Muscle of leg (tissue), 11 donors: ENCODE measurements around the gene GPC6. TPM values are rescaled to one million over a fixed set of nuclear protein-coding genes. Genes with fewer than 3 reads are reported as not detected.

ENCODE experiments used
- DNase-seq: peaks from one replicate; pipeline ENCODE4 v3.0.0; 2013
- H3K27ac ChIP-seq: one replicate; pipeline ENCODE4 v1.5.1; 2013; ENCODE audit warnings: mild to moderate bottlenecking, low read length, control low read depth
- H3K27me3 ChIP-seq: one replicate; pipeline ENCODE4 v1.6.1; 2013; ENCODE audit warnings: low read length; ENCODE audit not compliant: control insufficient read depth, insufficient read depth
- H3K36me3 ChIP-seq: one replicate; pipeline ENCODE4 v1.6.1; 2013; ENCODE audit warnings: low read length; ENCODE audit not compliant: control insufficient read depth, insufficient read depth
- H3K4me1 ChIP-seq: one replicate; pipeline ENCODE4 v1.6.1; 2013; ENCODE audit warnings: low read length; ENCODE audit not compliant: control insufficient read depth, insufficient read depth
- H3K4me3 ChIP-seq: one replicate; pipeline ENCODE4 v1.5.1; 2013; ENCODE audit warnings: low read length, control low read depth
- H3K9me3 ChIP-seq: replicated peaks from 2 replicates; pipeline ENCODE4 v1.6.1; 2013; ENCODE audit warnings: low read depth, low read length; ENCODE audit not compliant: control insufficient read depth
- WGBS: methylation state at CpG from one replicate; pipeline ENCODE4 v1.1.5; 2013; ENCODE audit warnings: missing lambda C conversion rate; ENCODE audit not compliant: insufficient coverage; 5-methylcytosine and 5-hydroxymethylcytosine counted together
- polyA plus RNA-seq, 8 donors: library from polyadenylated mRNA; unstranded; fragments of 120-200 nt; gene quantifications; one replicate each; pipeline versions ENCODE4 v1.2.1 to v1.2.3, GENCODE V29; 2013; ENCODE audit warnings: inconsistent platforms in 1 of 8, low replicate concordance in 1 of 8; ENCODE audit not compliant: insufficient read length in 8 of 8, insufficient read depth in 1 of 8
- total RNA-seq: library from RNA; stranded (reverse); fragments of 120-200 nt; gene quantifications from one replicate; pipeline ENCODE4 v1.2.4, GENCODE V29; 2013

GPC6 gene
- total and polyA plus RNA-seq, 9 donors = 5.6 to 20.0 (median 9.9) TPM

DNA sequence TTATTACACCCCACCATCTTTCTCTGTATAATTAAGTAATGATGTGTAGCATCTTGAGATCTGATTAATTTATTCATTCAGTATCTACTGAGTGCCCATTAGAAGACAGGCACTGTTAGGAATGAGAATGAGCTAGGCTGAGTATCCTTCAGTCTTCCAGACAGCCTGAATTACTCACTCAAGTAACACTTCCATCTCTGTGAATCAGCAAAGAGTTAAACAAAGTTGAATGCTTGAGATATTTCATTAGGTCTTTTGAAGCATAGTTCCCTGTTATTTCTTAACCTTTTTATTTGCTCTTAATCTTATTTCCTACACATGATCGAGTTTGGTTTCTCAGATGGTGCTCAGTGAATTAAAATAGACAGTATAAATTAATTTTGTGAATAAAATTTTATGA, 839.1 kb downstream of the GPC6 start:
- no peaks in the 10 kb centered on the region for H3K4me1 ChIP-seq
- WGBS = no CpG with 5 or more reads among the region's 1 CpG

DNA sequence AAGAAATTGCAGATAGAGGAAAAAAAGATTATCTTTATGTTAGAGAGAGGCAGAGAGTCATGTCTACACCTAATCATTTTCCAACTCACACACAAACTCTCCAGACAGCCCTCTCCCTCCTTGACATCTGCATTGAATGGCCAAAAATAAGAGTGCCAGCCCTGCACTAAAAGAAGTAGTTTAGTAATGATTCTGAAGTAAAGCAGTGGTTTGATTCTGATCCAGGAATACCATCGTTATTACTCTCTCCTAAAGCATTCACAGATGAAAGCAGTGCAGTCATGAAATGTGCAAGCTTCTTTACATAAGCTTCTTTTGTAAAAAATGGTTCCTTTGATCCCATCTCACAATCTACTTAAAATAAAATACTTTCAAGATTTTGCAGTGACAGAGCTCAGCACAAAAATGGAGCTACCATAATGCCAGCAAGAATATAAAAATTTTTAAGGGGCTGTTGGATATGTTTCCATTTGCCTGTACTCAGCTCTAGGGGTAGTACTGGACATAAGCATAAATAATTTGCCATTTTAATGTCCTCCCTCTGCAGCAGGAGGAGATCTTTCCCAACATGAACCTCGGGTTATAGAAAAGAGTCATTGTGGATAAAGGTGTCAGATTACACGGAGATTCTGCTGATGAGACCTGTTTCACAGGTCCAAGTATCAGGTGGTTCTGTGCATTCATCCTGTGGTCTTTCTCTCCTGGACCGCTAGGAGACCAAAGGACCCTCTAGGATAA, 846.6 kb downstream of the GPC6 start:
- Histone ChIP-seq H3K4me1 (no peaks in the 10 kb centered on the region), H3K27ac (no peak overlapping the region), H3K4me3 (no peak overlapping the region), H3K27me3 (no peaks in the 10 kb centered on the region), H3K9me3 (no peaks in the 10 kb centered on the region), H3K36me3 (no peaks in the 10 kb centered on the region)
- DNase-seq = peak; percentile 7
- no CpG with 5 or more reads among the region's 4 CpGs for WGBS

More for the DNA sequence above, 839.1 kb downstream of the GPC6 start:
- Histone ChIP-seq H3K36me3 (no peaks in the 10 kb centered on the region), H3K4me3 (no peak overlapping the region), H3K9me3 (no peaks in the 10 kb centered on the region), H3K27ac (no peak overlapping the region), H3K27me3 (no peaks in the 10 kb centered on the region)
- no peak for DNase-seq

DNA sequence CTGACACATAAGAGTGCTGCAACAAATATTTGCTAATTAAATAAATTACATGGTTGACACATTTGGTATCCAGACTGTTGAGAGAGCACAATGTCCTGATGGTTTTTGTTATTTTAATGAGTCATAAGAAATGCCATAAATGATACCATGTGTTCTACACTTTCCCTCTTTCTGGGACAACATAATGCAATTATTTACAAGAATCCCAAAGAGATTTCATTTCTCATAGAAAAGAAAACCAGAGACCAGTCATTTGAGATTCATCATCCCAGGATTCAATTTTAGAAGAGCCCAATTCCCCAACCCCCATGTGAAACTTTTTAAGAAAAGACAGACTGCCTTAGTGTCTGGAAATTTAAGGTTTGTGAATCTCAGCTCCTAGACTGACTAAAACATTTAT, 853.3 kb downstream of the GPC6 start:
- DNase-seq = no peak
- Histone ChIP-seq H3K4me3 (no peak overlapping the region), H3K27ac (no peak overlapping the region), H3K9me3 (no peaks in the 10 kb centered on the region), H3K27me3 (no peaks in the 10 kb centered on the region), H3K4me1 (no peaks in the 10 kb centered on the region), H3K36me3 (no peaks in the 10 kb centered on the region)

DNA sequence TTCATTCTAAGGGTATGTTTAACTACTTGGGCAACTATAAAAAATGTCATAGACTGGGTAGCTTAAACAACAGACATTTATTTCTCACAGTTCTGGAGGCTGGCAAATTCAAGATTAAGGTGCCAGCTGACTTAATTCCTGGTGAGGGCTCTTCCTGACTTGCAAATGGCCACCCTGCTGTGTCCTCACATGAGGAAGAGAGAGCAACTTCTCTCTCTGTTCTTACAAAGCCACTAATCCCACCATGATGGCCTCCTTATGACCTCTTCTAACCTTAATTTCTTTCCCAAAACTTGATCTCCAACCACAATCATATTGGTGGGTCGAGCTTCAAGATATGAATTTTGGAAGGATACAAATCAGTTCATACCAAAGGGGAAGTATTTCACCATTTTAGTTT, 853.9 kb downstream of the GPC6 start:
- H3K4me3 ChIP-seq = no peak overlapping the region
- no peak for DNase-seq
- H3K36me3 ChIP-seq = no peaks in the 10 kb centered on the region
- no peak overlapping the region for H3K27ac ChIP-seq
- no peaks in the 10 kb centered on the region for H3K9me3 ChIP-seq
- WGBS = no CpG with 5 or more reads among the region's 1 CpG
- no peaks in the 10 kb centered on the region for H3K27me3 ChIP-seq
- no peaks in the 10 kb centered on the region for H3K4me1 ChIP-seq

DNA sequence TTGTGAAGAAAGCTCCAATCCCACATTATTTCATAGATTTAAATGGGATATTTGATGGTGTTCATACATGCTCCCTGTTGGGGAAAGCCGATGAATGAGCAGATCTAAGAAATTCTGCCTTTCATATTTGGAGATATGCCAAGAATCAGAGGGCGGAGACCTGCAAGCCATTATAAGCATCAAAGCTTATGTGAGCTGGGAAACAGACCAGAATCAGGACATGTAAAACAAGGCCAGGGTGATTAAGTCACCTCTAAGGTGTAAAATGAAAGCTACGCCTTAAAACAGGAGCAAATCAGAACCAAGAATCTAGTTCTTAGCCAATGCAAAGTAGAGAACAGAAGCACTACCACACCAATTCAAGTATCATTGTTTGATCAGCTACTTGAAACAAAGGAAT, 860.5 kb downstream of the GPC6 start:
- WGBS = 50% methylated on average over 1 of the region's 3 CpGs
- Histone ChIP-seq H3K4me3 (no peak overlapping the region), H3K27me3 (no peaks in the 10 kb centered on the region), H3K27ac (no peak overlapping the region), H3K9me3 (no peaks in the 10 kb centered on the region), H3K4me1 (no peaks in the 10 kb centered on the region), H3K36me3 (no peaks in the 10 kb centered on the region)
- DNase-seq = no peak

DNA sequence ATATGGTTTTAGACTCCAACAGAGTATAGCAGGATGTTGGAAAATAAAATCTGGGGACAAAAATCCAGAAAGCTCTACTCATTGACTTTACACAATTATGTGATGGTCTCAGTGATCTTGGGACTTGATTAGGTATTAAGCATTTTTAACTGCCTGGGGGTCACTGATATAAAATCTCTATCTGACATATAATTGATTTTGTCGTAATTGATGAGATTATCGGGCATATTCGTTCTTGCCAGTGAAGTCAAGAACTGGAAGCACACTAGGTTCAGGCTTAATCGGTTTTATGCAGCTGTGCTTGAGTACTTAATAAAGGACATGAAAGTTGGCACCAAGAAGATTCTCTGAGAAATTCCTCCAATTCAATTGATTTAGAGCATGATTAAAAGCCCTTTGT, 862.1 kb downstream of the GPC6 start:
- H3K27me3 ChIP-seq = no peaks in the 10 kb centered on the region
- H3K4me3 ChIP-seq = no peak overlapping the region
- 0% methylated on average over 1 of the region's 4 CpGs for WGBS
- no peaks in the 10 kb centered on the region for H3K36me3 ChIP-seq
- peaks cover 3% of the 10 kb centered on the region for H3K9me3 ChIP-seq
- DNase-seq = no peak
- H3K4me1 ChIP-seq = no peaks in the 10 kb centered on the region
- no peak overlapping the region for H3K27ac ChIP-seq

DNA sequence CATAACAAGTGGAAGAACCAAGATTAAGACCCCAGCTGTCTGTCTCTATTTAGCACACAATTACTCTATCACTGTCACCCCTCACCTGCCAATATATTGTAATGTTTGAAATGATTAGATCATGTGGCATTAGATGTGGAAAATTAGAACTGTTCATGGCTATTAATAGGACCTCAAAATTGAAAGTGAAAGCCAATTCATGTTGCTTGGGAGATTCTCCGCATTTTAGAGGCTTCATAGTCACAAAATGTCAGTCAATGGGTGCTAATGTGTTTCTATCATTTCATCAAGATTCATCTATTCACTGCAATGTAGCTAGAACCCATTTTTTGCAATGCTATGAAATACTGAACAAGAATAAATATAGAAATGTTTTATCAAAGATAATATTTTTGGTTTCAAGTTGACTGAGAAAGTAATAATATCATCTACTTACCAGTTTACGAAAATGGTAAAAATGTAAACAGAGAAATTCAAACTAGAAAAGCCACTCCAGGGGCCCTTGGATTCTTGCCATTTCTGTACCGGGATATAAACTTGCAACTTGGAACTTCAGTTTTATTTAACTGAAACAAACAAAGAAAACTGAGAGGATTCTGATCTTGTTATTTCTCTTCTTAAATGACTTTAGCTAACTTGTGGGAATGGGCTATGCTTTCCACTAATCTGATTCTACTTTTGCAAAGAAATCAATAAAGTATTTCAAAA, 864.3 kb downstream of the GPC6 start:
- DNase-seq = no peak
- peaks cover 3% of the 10 kb centered on the region for H3K9me3 ChIP-seq
- no peak overlapping the region for H3K4me3 ChIP-seq
- H3K36me3 ChIP-seq = no peaks in the 10 kb centered on the region
- H3K4me1 ChIP-seq = no peaks in the 10 kb centered on the region
- no peaks in the 10 kb centered on the region for H3K27me3 ChIP-seq
- no CpG with 5 or more reads among the region's 3 CpGs for WGBS
- no peak overlapping the region for H3K27ac ChIP-seq

DNA sequence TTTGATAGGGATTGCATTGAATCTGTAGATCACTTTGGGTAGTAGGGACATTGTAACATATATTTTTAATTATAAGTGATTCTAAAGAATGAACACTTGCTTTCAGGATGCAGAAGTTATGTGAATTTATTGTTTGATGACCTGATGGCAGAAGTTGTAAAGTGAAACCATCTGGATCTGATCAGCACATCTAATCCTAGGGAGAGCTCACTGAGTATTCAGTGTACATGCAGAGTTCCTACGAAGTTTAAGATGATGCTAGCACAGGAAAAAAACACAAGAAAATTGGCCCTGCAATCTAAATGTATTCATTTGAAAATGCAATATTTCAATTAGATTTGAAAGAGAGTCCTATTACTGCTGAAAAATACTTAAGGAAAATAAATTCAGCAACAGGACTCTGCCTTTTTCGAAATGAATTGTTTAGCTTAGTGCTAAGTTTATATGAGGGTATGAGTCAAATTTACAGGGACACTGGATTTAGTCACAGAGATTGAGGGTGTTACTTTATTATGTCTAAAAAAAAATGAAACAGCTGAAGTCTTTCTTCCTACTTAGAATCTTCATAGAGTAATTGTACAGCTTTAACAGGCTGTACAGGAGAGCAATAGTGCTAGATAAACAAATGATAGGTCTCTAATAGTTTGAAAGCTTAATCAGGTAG, 867.2 kb downstream of the GPC6 start:
- Histone ChIP-seq H3K9me3 (peaks cover 3% of the 10 kb centered on the region), H3K4me3 (no peak overlapping the region), H3K4me1 (no peaks in the 10 kb centered on the region), H3K36me3 (no peaks in the 10 kb centered on the region), H3K27ac (no peak overlapping the region), H3K27me3 (no peaks in the 10 kb centered on the region)
- peak; percentile 53 for DNase-seq
- no CpG with 5 or more reads among the region's 2 CpGs for WGBS

DNA sequence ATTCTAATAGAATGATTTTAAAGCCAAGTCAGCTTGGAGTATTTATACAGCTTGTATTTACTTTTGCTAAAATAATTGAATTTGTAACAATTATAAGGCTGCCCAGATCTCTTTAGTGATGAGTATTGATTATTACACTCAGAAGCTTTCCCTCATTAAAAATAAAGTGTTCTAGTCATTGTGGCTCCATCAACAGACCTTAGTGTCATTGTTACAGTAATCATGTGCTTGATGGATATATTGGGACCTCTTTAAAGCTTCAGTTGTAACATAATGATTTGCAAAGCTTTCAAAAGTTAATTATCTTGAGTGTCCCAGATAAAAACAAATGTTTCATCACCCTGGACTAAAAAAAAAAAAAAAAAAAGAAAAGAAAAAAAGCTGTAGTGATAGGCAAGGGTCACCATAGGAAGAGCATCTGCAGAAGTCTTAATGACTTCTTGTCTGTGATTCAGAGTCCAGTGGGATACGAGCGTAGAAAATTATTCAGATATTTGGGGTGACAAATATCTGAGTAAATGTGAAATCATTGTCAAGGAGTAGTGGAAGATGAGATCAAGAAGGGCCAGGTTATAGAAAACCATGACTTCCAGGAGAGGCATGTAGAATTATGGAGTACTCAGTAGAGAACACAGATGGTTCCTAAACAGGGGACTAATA, 883.2 kb downstream of the GPC6 start:
- no peaks in the 10 kb centered on the region for H3K27me3 ChIP-seq
- H3K9me3 ChIP-seq = no peaks in the 10 kb centered on the region
- 100% methylated on average over 2 of the region's 2 CpGs for WGBS
- DNase-seq = no peak
- no peaks in the 10 kb centered on the region for H3K4me1 ChIP-seq
- H3K36me3 ChIP-seq = no peaks in the 10 kb centered on the region
- no peak overlapping the region for H3K4me3 ChIP-seq
- H3K27ac ChIP-seq = no peak overlapping the region

DNA sequence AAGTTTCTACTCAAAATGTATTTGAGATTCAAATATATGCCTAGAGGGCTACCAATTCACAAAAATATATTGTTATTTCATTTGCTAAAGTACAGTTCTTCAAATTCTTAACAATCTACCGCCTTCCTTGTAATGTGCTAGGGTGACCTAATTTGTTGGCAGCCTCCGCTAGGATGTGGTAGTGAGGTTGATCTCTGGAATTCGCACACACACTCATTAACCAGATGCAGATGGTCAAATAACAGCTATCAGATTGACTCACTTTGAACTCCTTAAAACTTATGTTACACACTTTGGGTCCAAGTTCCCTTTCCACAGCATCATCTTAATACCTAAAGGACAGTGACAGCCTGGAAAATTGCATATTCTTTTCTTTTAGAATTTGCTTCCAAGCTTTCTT, 885.6 kb downstream of the GPC6 start:
- no peaks in the 10 kb centered on the region for H3K36me3 ChIP-seq
- no peaks in the 10 kb centered on the region for H3K27me3 ChIP-seq
- DNase-seq = peak; percentile 49
- WGBS = no CpG with 5 or more reads among the region's 3 CpGs
- no peaks in the 10 kb centered on the region for H3K4me1 ChIP-seq
- no peak overlapping the region for H3K4me3 ChIP-seq
- no peaks in the 10 kb centered on the region for H3K9me3 ChIP-seq
- H3K27ac ChIP-seq = no peak overlapping the region
